HG03469 (cell line): ENCODE measurements around the gene DERL3.

ENCODE experiments used
- ATAC-seq: cut with Tn5 transposase; IDR thresholded peaks from one replicate; pipeline ENCODE4 v1.9.1; 2021; ENCODE audit warnings: mild to moderate bottlenecking, moderate library complexity, moderate number of reproducible peaks; ENCODE audit not compliant: unreplicated experiment

Gene DERL3

DNA sequence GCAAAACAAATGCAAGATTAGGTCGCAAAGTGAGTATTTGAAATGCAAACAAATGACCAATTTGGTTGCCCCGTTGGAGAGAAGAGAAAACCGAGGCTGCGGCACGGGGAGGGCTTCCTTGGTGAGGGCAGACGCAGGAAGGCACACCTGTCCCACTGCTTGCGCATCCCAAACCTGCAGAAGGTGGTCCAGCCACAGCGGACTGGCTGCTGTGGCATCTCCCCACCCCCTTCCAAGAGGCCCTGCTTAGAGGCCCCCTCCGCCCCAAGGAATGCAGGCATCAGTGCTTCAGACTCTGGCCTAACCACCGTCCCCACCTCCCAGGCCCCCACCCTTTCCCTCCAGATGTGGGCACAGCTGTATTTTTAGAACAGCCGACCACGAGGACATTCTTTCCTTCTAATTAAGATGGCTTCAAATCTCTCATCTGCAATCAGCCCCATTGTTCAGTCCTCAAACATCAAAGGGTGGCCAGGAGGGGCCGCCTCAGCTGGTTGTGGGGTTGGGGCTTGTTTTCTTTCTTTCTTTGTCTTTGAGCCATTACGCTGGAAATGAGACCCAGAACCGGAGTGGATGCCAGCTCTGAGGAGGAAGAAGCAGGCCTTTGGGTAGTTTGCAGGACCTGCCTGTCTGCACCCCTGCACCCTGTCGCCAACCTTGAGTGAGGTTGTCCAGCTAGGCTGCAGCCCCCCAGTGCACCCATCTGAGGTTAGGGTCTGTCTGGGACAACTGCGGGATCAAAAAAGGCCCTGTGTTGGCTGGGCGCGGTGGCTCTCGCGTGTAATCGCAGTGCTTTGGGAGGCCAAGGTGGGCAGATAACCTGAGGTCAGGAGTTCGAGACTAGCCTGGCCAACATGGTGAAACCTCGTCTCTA, 9.4 kb upstream of the DERL3 start:
- no peak for ATAC-seq

DNA sequence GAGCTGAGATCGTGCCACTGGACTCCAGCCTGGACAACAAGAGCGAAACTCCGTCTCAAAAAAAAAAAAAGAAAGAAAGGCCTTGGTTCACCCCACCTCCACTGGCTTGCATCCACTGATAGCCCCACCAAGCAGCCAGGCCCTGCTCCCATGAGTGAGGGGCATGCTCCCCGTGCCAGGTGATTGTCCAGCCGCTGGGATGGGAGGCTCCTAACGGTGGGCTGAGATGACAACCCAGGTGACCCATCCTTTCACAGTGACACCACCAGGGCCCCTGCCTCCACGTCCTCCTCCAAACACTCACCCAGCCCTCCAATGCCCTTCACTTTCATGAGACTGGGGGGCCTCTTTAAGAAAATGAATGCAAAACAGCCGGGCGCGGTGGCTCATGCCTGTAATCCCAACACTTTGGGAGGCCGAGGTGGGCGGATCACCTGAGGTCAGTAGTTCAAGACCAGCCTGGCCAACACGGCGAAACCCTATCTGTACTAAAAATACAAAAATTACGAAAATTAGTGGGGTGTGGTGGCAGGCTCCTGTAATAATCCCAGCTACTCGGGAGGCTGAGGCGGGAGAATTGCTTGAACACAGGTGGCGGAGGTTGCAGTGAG, 8.6 kb upstream of the DERL3 start:
- ATAC-seq, result no peak

GRCh38 chr22:23846081-23846469, 7.3 kb upstream of the DERL3 start:
- ATAC-seq, result no peak

GRCh38 chr22:23845265-23846080, 6.7 kb upstream of the DERL3 start:
- no peak for ATAC-seq

DNA sequence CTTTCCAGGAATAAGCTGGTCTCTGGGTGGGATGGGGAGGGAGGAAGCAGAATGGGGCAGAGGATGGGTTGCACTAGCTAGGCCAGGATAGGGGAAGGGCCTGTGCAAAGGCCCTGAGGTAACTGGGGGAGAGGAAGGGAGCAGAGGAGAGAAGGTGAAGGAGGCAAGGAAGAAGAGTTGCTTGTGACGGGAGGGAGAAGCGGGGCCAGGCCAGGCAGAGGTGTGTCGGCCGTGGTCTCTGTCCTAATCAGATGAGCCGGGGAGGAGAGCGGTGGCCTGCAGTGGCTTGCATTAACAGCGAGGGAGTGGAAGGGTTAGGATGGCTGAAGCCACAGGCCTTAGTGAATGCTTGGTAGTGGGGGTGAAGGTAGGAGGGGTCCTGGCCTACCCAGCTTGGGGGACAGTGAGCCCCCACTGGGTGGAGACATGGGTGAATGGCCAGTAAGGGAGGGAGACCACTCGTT, 6.0 kb upstream of the DERL3 start:
- ATAC-seq, result no peak

DNA sequence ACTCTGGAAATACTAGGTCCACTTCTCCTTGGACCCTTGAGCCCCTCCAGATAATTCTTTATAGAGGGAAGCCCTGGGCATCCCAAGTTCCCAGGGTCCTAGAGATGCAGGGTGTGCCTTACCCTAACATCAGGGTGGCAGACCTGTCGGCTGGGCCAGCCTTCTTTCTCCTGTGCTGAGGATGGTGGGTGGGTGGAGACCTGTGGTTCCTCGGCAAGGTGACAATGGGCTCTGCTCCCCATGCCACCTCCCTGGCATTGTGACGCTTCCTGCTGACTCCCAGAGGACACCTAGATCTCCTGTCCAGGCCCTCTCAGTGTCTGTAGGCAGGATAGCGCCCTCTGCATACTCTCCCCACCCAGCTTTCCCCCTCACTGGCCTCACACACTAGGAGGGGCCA, 3.8 kb upstream of the DERL3 start:
- ATAC-seq, result no peak

DNA sequence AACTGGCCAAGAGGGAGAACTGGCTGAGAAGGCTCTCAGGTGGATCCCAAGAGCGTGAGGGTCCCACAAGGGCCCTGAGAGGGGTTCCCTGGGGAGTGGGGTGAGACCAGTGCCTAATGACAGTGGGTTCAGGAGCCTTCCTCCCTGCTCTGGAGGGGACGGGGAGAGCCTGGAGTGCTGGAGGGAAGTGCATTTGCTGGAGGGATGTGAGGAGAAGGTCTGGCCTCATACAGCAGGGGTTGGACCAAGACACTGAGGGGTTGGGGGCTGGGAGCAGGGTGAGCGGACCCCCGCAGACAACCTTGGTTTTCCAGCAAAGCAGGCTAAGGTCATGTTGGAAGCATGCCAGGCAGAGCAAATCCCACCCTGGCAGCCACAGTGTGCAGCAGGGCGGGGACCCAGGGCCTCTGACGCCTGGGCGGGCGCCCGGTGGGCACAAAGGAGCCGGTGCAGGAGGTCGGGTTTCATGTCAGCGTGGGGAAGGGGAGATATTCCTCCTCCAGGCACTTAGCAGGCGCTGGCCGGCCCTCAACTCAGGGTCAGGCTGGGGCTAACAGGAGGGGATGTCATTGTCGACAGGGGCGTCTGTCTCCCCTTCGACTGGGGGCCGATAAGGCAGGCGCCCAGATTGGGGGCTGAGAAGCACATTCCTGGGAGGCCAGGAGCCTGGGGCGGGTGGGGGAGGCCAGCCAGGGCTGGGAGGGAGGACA, 3.1 kb upstream of the DERL3 start:
- no peak for ATAC-seq

GRCh38 chr22:23841292-23841691, 2.5 kb upstream of the DERL3 start:
- ATAC-seq, result no peak

DNA sequence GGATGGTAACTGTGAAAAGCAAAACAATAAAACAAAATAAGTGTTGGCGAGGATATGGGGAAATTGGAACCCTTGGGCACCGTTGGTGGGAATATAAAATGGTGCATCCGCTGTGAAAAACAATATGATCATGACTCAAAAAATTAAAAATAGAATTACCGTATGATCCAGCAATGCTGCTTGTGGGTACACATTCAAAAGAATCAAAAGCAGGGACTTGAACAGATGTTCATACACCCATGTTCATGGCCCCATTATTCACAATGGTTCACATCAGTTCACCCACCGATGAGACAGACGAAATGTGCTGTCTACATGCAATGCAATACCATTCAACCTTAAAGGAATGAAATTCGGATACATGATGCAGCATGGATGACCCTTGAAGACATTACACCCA, 1.2 kb upstream of the DERL3 start:
- ATAC-seq, result no peak

- ATAC-seq, result no peak
Measured at GRCh38 chr22:23837911-23838680, 710 bp downstream of the DERL3 start.

GRCh38 chr22:23837496-23837859, 1.3 kb downstream of the DERL3 start:
- no peak for ATAC-seq

- no peak for ATAC-seq
Measured at GRCh38 chr22:23836692-23837495, 1.9 kb downstream of the DERL3 start.

GRCh38 chr22:23836281-23836680, 2.5 kb downstream of the DERL3 start:
- no peak for ATAC-seq

- no peak for ATAC-seq
Measured at GRCh38 chr22:23835484-23836144, 3.2 kb downstream of the DERL3 start.

DNA sequence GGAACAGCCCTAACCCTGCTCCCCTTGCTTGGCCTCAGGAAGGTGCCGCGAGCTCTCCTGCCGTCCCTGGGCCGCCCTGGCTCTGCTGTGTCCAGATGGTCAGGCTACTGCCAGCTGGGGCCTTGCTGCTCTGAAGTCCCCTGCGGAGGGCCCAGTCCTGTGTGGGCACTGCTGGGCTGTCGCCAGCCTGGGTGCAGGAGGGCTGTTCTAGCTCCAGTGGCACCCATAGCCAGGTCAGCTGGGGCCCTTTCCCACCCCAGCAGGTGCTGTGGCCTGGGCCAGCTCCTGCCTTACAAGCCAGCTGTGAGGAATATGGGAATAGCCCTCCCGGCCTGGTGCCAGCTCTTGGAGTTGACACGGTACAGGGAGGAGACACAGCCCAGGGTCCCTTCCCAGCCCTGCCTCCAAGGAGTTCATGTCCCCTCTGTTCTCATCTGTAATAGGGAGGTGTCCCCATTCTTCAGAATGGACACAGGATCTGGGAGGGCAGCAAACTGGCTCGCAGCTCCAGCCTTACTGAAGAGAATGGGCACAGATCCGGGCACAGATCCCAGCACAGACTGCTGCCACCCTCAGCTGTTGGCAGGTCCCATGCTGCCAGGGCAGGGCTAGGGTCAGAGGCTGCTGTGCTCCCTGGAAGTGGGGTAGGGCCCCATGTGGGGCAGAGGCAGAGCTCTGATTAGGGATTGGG, 3.9 kb downstream of the DERL3 start:
- no peak for ATAC-seq

DNA sequence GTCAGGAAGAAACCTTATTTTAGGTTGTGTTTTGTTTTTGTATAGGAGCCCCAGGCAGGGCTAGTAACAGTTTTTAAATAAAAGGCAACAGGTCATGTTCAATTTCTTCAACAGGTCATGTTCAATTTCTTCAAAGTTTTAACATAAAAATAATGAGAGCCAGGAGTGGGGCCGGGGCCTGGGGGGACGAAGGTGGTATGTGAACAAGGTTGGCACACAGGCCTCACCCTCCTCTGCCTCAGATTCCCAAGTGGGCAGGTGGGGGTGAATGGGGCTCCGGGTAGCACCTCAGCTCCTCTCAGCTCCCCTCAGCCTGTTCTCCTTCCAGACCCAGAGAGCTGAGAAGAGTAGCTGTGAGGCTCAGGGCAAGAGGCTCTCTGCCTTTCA, 4.4 kb downstream of the DERL3 start:
- no peak for ATAC-seq

- ATAC-seq, result no peak
Measured at GRCh38 chr22:23833911-23834317, 4.9 kb downstream of the DERL3 start.

DNA sequence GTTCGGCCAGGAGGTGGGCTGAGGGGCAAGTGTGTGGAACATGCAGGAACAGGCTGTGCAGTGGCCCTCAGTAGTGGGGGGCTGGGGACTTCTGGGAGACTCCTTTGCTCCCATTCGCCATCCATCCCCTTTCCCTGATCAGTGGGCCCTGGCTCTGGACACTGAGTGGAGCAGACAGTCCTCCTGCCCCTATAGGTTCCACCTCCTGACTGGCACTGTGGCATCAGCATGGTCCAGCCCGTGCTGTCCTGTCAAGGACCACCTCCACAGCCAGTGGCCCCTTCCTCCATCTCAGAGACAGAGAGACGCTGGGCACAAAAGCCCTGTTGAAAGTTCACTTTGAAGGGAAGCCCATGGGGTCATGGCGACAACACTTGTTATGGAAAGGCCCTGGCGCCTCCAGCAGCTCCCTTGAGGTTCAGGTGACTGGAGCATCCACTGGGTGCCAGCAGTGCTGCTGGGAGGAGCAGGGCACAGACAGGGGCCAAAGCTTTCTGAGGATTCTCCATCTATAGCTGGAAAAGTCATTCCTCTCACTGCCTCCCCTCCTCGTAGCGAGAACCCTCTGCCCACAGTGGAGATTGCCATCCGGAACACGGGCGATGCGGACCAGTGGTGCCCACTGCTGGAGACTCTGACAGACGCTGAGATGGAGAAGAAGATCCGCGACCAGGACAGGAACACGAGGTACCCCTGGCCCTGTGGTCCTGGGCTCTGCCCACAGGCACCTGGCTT, 5.6 kb downstream of the DERL3 start:
- no peak for ATAC-seq
